Measurements from ENCODE around the gene SESN1.

The SESN1 gene

GRCh38 chr6:108942556-108943492, 151.8 kb downstream of the SESN1 start:
- H3K4me1 Mint-ChIP-seq = peaks cover 16% of the 10 kb centered on the region
- DNase-seq (ENCODE audit: low spot score in 2 of 2) (peak in 1 of 2 donors; percentile 37), ATAC-seq (replicated peaks; ENCODE audit: extremely low read depth, poor library complexity, severe bottlenecking) (peak; percentile 99)

GRCh38 chr6:108941859-108942258, 152.8 kb downstream of the SESN1 start:
- no peak for DNase-seq (ENCODE audit: low spot score in 2 of 2)
- Mint-ChIP-seq H3K36me3 (ENCODE audit: insufficient read depth) (peaks cover 3% of the 10 kb centered on the region), H3K27me3 (no peaks in the 10 kb centered on the region), H3K9me3 (no peaks in the 10 kb centered on the region), H3K4me1 (peaks cover 16% of the 10 kb centered on the region), H3K4me3 (no peak overlapping the region), H3K27ac (ENCODE audit: low read depth) (no peak overlapping the region)
- no peak for ATAC-seq (replicated peaks; ENCODE audit: extremely low read depth, poor library complexity, severe bottlenecking)

More at GRCh38 chr6:108942556-108943492, 151.8 kb downstream of the SESN1 start:
- Mint-ChIP-seq H3K27me3 (no peaks in the 10 kb centered on the region), H3K27ac (ENCODE audit: low read depth) (peak overlapping the region; percentile 87), H3K9me3 (no peaks in the 10 kb centered on the region), H3K36me3 (ENCODE audit: insufficient read depth) (peaks cover 3% of the 10 kb centered on the region), H3K4me3 (peak overlapping the region; percentile 69)

- Mint-ChIP-seq H3K27ac (ENCODE audit: low read depth) (no peak overlapping the region), H3K36me3 (ENCODE audit: insufficient read depth) (peaks cover 3% of the 10 kb centered on the region), H3K4me1 (peaks cover 16% of the 10 kb centered on the region), H3K27me3 (no peaks in the 10 kb centered on the region), H3K4me3 (no peak overlapping the region), H3K9me3 (no peaks in the 10 kb centered on the region)
- ATAC-seq (replicated peaks; ENCODE audit: extremely low read depth, poor library complexity, severe bottlenecking) = no peak
- DNase-seq (ENCODE audit: low spot score in 2 of 2) = no peak
Observed at GRCh38 chr6:108941281-108941680, 153.4 kb downstream of the SESN1 start.

- no peak for DNase-seq (ENCODE audit: low spot score in 2 of 2)
- H3K9me3 Mint-ChIP-seq = no peaks in the 10 kb centered on the region
- H3K27ac Mint-ChIP-seq (ENCODE audit: low read depth) = no peak overlapping the region
- H3K4me1 Mint-ChIP-seq = peaks cover 16% of the 10 kb centered on the region
- H3K36me3 Mint-ChIP-seq (ENCODE audit: insufficient read depth) = peaks cover 2% of the 10 kb centered on the region
- no peak overlapping the region for H3K4me3 Mint-ChIP-seq
- no peaks in the 10 kb centered on the region for H3K27me3 Mint-ChIP-seq
- no peak for ATAC-seq (replicated peaks; ENCODE audit: extremely low read depth, poor library complexity, severe bottlenecking)
Observed at GRCh38 chr6:108940741-108941140, 153.9 kb downstream of the SESN1 start.

GRCh38 chr6:108937170-108937569, 157.5 kb downstream of the SESN1 start:
- H3K27ac Mint-ChIP-seq (ENCODE audit: low read depth) = no peak overlapping the region
- peaks cover 8% of the 10 kb centered on the region for H3K4me1 Mint-ChIP-seq
- H3K4me3 Mint-ChIP-seq = no peak overlapping the region
- ATAC-seq (replicated peaks; ENCODE audit: extremely low read depth, poor library complexity, severe bottlenecking) = no peak
- H3K36me3 Mint-ChIP-seq (ENCODE audit: insufficient read depth) = peaks cover 2% of the 10 kb centered on the region
- no peaks in the 10 kb centered on the region for H3K27me3 Mint-ChIP-seq
- no peak for DNase-seq (ENCODE audit: low spot score in 2 of 2)
- H3K9me3 Mint-ChIP-seq = no peaks in the 10 kb centered on the region

All from central memory CD8-positive, alpha-beta T cell (primary cell).